ENCODE measurements around the gene GNGT2.

Gene GNGT2

GRCh38 chr17:49223168-49223516 lies 12.8 kb upstream of the GNGT2 start:
- Histone ChIP-seq H3K27me3 (replicated peaks; ENCODE audit: insufficient read depth, low read length) (peaks cover 71% of the 10 kb centered on the region), H3K9ac (ENCODE audit: low read length) (no peak overlapping the region), H3K4me1 (ENCODE audit: low read length) (no peaks in the 10 kb centered on the region; the same call in 1 of the 2 replicates), H3F3A (ENCODE audit: insufficient read depth, low read length) (no peaks in the 10 kb centered on the region), H2AFZ (ENCODE audit: low read length) (peak overlapping the region; percentile 59; the same call in 1 of the 2 replicates), H3K79me2 (ENCODE audit: low read length) (no peaks in the 10 kb centered on the region), H3K27ac (ENCODE audit: low read length) (no peak overlapping the region), H3K4me3 (ENCODE audit: low read length) (peak overlapping the region; percentile 64), H3K9me3 (replicated peaks; ENCODE audit: insufficient read depth, low read length) (no peaks in the 10 kb centered on the region), H3K4me2 (ENCODE audit: low read depth, low read length) (peak overlapping the region; percentile 96; the same call in 1 of the 2 replicates), H3K9me2 (replicated peaks; ENCODE audit: insufficient read depth, low read length) (no peaks in the 10 kb centered on the region), H4K20me1 (ENCODE audit: insufficient read depth, low read length) (no peaks in the 10 kb centered on the region), H3K36me3 (replicated peaks; ENCODE audit: insufficient read depth, low read length) (no peaks in the 10 kb centered on the region)
- DNase-seq = no peak
- TF ChIP-seq EZH2 (optimal IDR thresholded peaks at IDR 0.05; ENCODE audit: low read depth, low read length) = no peak

- Histone ChIP-seq H3K79me2 (ENCODE audit: low read length) (no peaks in the 10 kb centered on the region), H3K4me2 (ENCODE audit: low read depth, low read length) (no peak overlapping the region), H3K27me3 (replicated peaks; ENCODE audit: insufficient read depth, low read length) (peaks cover 54% of the 10 kb centered on the region), H3K9ac (ENCODE audit: low read length) (no peak overlapping the region), H3F3A (ENCODE audit: insufficient read depth, low read length) (no peaks in the 10 kb centered on the region), H3K4me3 (ENCODE audit: low read length) (no peak overlapping the region), H2AFZ (ENCODE audit: low read length) (no peak overlapping the region), H3K9me2 (replicated peaks; ENCODE audit: insufficient read depth, low read length) (no peaks in the 10 kb centered on the region), H3K36me3 (replicated peaks; ENCODE audit: insufficient read depth, low read length) (no peaks in the 10 kb centered on the region), H3K9me3 (replicated peaks; ENCODE audit: insufficient read depth, low read length) (no peaks in the 10 kb centered on the region), H4K20me1 (ENCODE audit: insufficient read depth, low read length) (no peaks in the 10 kb centered on the region), H3K4me1 (ENCODE audit: low read length) (no peaks in the 10 kb centered on the region; the same call in 1 of the 2 replicates), H3K27ac (ENCODE audit: low read length) (no peak overlapping the region)
- TF ChIP-seq EZH2 (optimal IDR thresholded peaks at IDR 0.05; ENCODE audit: low read depth, low read length) (no peak), EZH2phosphoT487 (IDR thresholded peaks at IDR 0.05; ENCODE audit: low read length) (no peak), CTCF (IDR thresholded peaks at IDR 0.05; ENCODE audit: low read length) (no peak; the same call in 1 of the 2 replicates)
- DNase-seq = no peak
Observed at GRCh38 chr17:49219987-49220386, 9.6 kb upstream of the GNGT2 start.

- no peak overlapping the region; the same call in 1 of the 2 replicates for H3K4me3 ChIP-seq (ENCODE audit: low read length)
- no peak overlapping the region for H3K27ac ChIP-seq (ENCODE audit: low read length)
- peaks cover 46% of the 10 kb centered on the region for H3K27me3 ChIP-seq (replicated peaks; ENCODE audit: insufficient read depth, low read length)
- H3K9me3 ChIP-seq (replicated peaks; ENCODE audit: insufficient read depth, low read length) = no peaks in the 10 kb centered on the region
- no peaks in the 10 kb centered on the region for H3K79me2 ChIP-seq (ENCODE audit: low read length)
- no peaks in the 10 kb centered on the region for H4K20me1 ChIP-seq (ENCODE audit: insufficient read depth, low read length)
- no peak overlapping the region for H3K9ac ChIP-seq (ENCODE audit: low read length)
- no peak overlapping the region for H2AFZ ChIP-seq (ENCODE audit: low read length)
- TF ChIP-seq CTCF (IDR thresholded peaks at IDR 0.05; ENCODE audit: low read length) = peak; percentile 44
- TF ChIP-seq EZH2phosphoT487 (IDR thresholded peaks at IDR 0.05; ENCODE audit: low read length) = no peak
- no peaks in the 10 kb centered on the region; the same call in 1 of the 2 replicates for H3K4me1 ChIP-seq (ENCODE audit: low read length)
- no peaks in the 10 kb centered on the region for H3K36me3 ChIP-seq (replicated peaks; ENCODE audit: insufficient read depth, low read length)
- DNase-seq = no peak
- H3F3A ChIP-seq (ENCODE audit: insufficient read depth, low read length) = no peaks in the 10 kb centered on the region
- peak overlapping the region; percentile 60; the same call in 1 of the 2 replicates for H3K4me2 ChIP-seq (ENCODE audit: low read depth, low read length)
- no peaks in the 10 kb centered on the region for H3K9me2 ChIP-seq (replicated peaks; ENCODE audit: insufficient read depth, low read length)
Observed at GRCh38 chr17:49218941-49219913, 8.9 kb upstream of the GNGT2 start.
